NT2/D1 (cell line): ENCODE results near the gene CNOT2.

Source experiments
- SUZ12 ChIP-seq: IDR thresholded peaks from 2 replicates; pipeline ENCODE4 v1.6.1; 2011; ENCODE audit not compliant: insufficient read length, insufficient read depth; ENCODE audit errors: extremely low read depth
- YY1 ChIP-seq: IDR thresholded peaks from 2 replicates; pipeline ENCODE4 v1.6.1; 2011; ENCODE audit not compliant: insufficient read length, insufficient read depth

GRCh38 chr12:70277973-70278372 is 34.7 kb downstream of the CNOT2 start:
- no peak for TF ChIP-seq YY1
- TF ChIP-seq SUZ12: no peak
